HepG2 (cell line): ENCODE measurements around the gene IRF2. TPM values are rescaled to one million over a fixed set of nuclear protein-coding genes. Genes with fewer than 3 reads are reported as not detected.
A peak's percentile ranks its signal among the peaks of the same experiment; 100 is the strongest.

ENCODE experiments used
- CAMTA2 ChIP-seq: sonication (generic); formaldehyde crosslinking; IDR thresholded peaks from 2 replicates; pipeline ENCODE4 v1.4.0; 2020; ENCODE audit warnings: mild to moderate bottlenecking, missing genetic modification reagents, borderline replicate concordance
- CENPBD1 ChIP-seq: sonication (generic); formaldehyde crosslinking; IDR thresholded peaks from 2 replicates; pipeline ENCODE4 v1.8.0; 2022; ENCODE audit warnings: missing genetic modification reagents, low read depth, mild to moderate bottlenecking, borderline replicate concordance
- FOSL1 ChIP-seq: sonication (generic); formaldehyde crosslinking; IDR thresholded peaks from 2 replicates; pipeline ENCODE4 v1.9.0; 2021; ENCODE audit warnings: missing genetic modification reagents, borderline replicate concordance
- GRHL1 ChIP-seq: sonication (generic); formaldehyde crosslinking; conservative IDR thresholded peaks from 2 replicates; pipeline ENCODE4 v1.8.0; 2022; ENCODE audit warnings: missing genetic modification reagents
- JDP2 ChIP-seq: sonication (generic); formaldehyde crosslinking; IDR thresholded peaks from 2 replicates; pipeline ENCODE4 v1.8.1; 2022; ENCODE audit warnings: missing genetic modification reagents, borderline replicate concordance
- KLF13 ChIP-seq: sonication (generic); formaldehyde crosslinking; IDR thresholded peaks from 2 replicates; pipeline ENCODE4 v1.4.0; 2020; ENCODE audit warnings: mild to moderate bottlenecking, missing genetic modification reagents
- MXI1 ChIP-seq: IDR thresholded peaks from 3 replicates; pipeline ENCODE4 v1.6.1; 2012; ENCODE audit warnings: low read depth, low read length, inconsistent platforms, borderline replicate concordance
- NFIC ChIP-seq: IDR thresholded peaks from 2 replicates; pipeline ENCODE4 v1.6.1; 2012; ENCODE audit warnings: mild to moderate bottlenecking, low read length, inconsistent platforms
- SOX6 ChIP-seq, 2 experiments: fragments of 450-650 bp in 1 of 2; sonication (generic) in 1 of 2; formaldehyde crosslinking in 1 of 2; IDR thresholded peaks; 2 replicates each; pipeline versions ENCODE4 v1.4.0 to v1.6.1; 2017 to 2020; ENCODE audit warnings: antibody characterized with exemption in 1 of 2, mild to moderate bottlenecking in 1 of 2, missing genetic modification reagents in 1 of 2
- SUZ12 ChIP-seq: fragments of 150-350 bp; IDR thresholded peaks from 2 replicates; pipeline ENCODE4 v1.6.1; 2014; ENCODE audit warnings: low read depth, low read length
- TAF1 ChIP-seq: sonication (generic); formaldehyde crosslinking; IDR thresholded peaks from 2 replicates; pipeline ENCODE4 v1.4.0; 2020; ENCODE audit warnings: missing genetic modification reagents
- YY1 ChIP-seq: IDR thresholded peaks from 2 replicates; pipeline ENCODE4 v1.6.1; 2011; ENCODE audit warnings: low read length, low read depth, moderate library complexity, mild to moderate bottlenecking; ENCODE audit not compliant: insufficient read depth, insufficient replicate concordance
- ZFYVE20 ChIP-seq: sonication (generic); formaldehyde crosslinking; IDR thresholded peaks from 2 replicates; pipeline ENCODE4 v1.8.0; 2023; ENCODE audit warnings: low read depth, mild to moderate bottlenecking, moderate library complexity, missing genetic modification reagents, borderline replicate concordance
- ZNF430 ChIP-seq: sonication (generic); formaldehyde crosslinking; IDR thresholded peaks from 2 replicates; pipeline ENCODE4 v1.9.0; 2021; ENCODE audit warnings: mild to moderate bottlenecking, missing genetic modification reagents
- ZNF691 ChIP-seq: sonication (generic); formaldehyde crosslinking; IDR thresholded peaks from 2 replicates; pipeline ENCODE4 v1.4.0; 2020; ENCODE audit warnings: missing genetic modification reagents, low read depth, mild to moderate bottlenecking, borderline replicate concordance
- ZNF780A ChIP-seq: sonication (generic); formaldehyde crosslinking; IDR thresholded peaks from 2 replicates; pipeline ENCODE4 v1.8.0; 2022; ENCODE audit warnings: mild to moderate bottlenecking, missing genetic modification reagents, moderate library complexity
- polyA plus RNA-seq, 8 experiments: library from polyadenylated mRNA; depleted of rRNA in 3 of 8; stranded (reverse) in 7 of 8; unstranded in 1 of 8; fragments of >200 nt; fragmentation: Illumina TruSeq in 4 of 8; extraction: Trizol in 4 of 8; gene quantifications; 2 replicates each; pipeline versions ENCODE4 v1.2.1 to v1.2.3, GENCODE V29; 2011 to 2016; ENCODE audit warnings: low read depth in 4 of 8, missing spikeins in 1 of 8, mixed read lengths in 1 of 8; ENCODE audit not compliant: insufficient read depth in 1 of 8
- total RNA-seq, 5 experiments: library from RNA; depleted of rRNA; stranded (reverse); fragments of >200 nt; fragmentation: Illumina TruSeq; extraction: Trizol; gene quantifications; 2 replicates each; pipeline ENCODE4 v1.2.3, GENCODE V29; 2016; ENCODE audit warnings: low read depth in 1 of 5
- TF ChIP-seq, protein P1 (sequence below): sonication (generic); formaldehyde crosslinking; IDR thresholded peaks from 2 replicates; pipeline ENCODE4 v1.4.0; 2020; ENCODE audit warnings: missing genetic modification reagents
- TF ChIP-seq, protein P2 (sequence below): sonication (generic); formaldehyde crosslinking; IDR thresholded peaks from 2 replicates; pipeline ENCODE4 v1.5.0; 2020; ENCODE audit warnings: missing genetic modification reagents, mild to moderate bottlenecking, borderline replicate concordance
- TF ChIP-seq, protein P3 (sequence below): IDR thresholded peaks from 2 replicates; pipeline ENCODE4 v1.6.1; 2016; ENCODE audit warnings: missing compliant biosample characterization, missing genetic modification reagents, borderline replicate concordance

IRF2 gene
- total and polyA plus RNA-seq, 2 of the 13 experiments (the other 11 are each of a cell fraction or from before 2014, with no cell fraction given): 15.5 to 28.8 TPM

DNA sequence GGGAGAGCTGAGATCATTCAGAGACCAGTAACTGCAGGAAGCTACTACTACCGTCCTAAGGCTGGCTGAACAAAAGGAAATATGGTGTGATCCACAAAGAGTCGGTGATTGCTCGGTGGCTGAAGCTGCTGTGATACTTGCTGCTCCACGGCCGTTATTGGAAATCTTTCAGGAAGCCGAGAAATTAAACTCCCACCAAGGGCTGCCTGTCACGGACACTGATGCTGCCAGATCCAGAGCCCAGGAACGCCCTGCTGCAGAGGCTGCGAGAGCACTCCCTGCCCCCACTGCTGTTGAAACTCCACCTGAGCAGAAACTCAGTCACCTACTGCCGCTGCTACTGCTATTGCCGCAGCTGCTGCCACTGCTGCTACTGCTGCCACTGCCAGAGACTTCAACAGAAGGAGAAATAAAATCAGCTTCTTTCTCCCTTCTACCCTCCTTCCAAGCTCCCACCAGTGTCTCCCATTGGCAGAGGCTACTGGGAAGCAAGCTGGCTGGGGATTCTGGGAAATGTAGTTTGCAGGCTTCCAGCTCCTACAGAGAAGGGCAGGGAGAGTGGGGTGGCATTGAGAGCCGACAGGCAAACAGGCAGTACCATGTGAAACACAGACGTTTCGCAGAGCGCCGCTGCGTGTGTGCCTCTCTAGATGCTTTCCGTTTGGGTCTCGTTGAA, 130.7 kb downstream of the IRF2 start (continued):
- TF ChIP-seq, protein P1, sequence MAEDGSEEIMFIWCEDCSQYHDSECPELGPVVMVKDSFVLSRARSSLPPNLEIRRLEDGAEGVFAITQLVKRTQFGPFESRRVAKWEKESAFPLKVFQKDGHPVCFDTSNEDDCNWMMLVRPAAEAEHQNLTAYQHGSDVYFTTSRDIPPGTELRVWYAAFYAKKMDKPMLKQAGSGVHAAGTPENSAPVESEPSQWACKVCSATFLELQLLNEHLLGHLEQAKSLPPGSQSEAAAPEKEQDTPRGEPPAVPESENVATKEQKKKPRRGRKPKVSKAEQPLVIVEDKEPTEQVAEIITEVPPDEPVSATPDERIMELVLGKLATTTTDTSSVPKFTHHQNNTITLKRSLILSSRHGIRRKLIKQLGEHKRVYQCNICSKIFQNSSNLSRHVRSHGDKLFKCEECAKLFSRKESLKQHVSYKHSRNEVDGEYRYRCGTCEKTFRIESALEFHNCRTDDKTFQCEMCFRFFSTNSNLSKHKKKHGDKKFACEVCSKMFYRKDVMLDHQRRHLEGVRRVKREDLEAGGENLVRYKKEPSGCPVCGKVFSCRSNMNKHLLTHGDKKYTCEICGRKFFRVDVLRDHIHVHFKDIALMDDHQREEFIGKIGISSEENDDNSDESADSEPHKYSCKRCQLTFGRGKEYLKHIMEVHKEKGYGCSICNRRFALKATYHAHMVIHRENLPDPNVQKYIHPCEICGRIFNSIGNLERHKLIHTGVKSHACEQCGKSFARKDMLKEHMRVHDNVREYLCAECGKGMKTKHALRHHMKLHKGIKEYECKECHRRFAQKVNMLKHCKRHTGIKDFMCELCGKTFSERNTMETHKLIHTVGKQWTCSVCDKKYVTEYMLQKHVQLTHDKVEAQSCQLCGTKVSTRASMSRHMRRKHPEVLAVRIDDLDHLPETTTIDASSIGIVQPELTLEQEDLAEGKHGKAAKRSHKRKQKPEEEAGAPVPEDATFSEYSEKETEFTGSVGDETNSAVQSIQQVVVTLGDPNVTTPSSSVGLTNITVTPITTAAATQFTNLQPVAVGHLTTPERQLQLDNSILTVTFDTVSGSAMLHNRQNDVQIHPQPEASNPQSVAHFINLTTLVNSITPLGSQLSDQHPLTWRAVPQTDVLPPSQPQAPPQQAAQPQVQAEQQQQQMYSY (CRISPR knock-in tag): no peak
- TF ChIP-seq JDP2 (CRISPR knock-in tag) (no peak), NFIC (no peak), CENPBD1 (CRISPR knock-in tag) (no peak), YY1 (peak; percentile 57), CAMTA2 (no peak), SUZ12 (peak; percentile 64), KLF13 (CRISPR knock-in tag) (no peak), FOSL1 (no peak), SOX6 (IDR thresholded peaks at IDR 0.05) (no peak), SOX6 (CRISPR knock-in tag; IDR thresholded peaks at IDR 0.05) (no peak), ZNF430 (CRISPR knock-in tag) (no peak), ZNF691 (CRISPR knock-in tag) (no peak), GRHL1 (no peak), ZFYVE20 (CRISPR knock-in tag) (no peak), MXI1 (no peak), TAF1 (peak; percentile 60; the same call in 1 of the 2 replicates), ZNF780A (CRISPR knock-in tag) (no peak)
- TF ChIP-seq, protein P2, sequence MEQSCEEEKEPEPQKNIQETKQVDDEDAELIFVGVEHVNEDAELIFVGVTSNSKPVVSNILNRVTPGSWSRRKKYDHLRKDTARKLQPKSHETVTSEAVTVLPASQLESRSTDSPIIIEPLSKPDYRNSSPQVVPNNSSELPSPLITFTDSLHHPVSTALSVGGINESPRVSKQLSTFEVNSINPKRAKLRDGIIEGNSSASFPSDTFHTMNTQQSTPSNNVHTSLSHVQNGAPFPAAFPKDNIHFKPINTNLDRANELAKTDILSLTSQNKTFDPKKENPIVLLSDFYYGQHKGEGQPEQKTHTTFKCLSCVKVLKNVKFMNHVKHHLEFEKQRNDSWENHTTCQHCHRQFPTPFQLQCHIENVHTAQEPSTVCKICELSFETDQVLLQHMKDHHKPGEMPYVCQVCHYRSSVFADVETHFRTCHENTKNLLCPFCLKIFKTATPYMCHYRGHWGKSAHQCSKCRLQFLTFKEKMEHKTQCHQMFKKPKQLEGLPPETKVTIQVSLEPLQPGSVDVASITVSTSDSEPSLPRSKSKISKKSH: 0 out of 2 replicates have a peak, but pooled peaks have one; percentile 59
- TF ChIP-seq, protein P3, sequence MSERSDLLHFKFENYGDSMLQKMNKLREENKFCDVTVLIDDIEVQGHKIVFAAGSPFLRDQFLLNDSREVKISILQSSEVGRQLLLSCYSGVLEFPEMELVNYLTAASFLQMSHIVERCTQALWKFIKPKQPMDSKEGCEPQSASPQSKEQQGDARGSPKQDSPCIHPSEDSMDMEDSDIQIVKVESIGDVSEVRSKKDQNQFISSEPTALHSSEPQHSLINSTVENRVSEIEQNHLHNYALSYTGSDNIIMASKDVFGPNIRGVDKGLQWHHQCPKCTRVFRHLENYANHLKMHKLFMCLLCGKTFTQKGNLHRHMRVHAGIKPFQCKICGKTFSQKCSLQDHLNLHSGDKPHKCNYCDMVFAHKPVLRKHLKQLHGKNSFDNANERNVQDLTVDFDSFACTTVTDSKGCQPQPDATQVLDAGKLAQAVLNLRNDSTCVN: no peak
